ENCODE measurements around the gene RPS6KB1. TPM values are rescaled to one million over a fixed set of nuclear protein-coding genes. Genes with fewer than 3 reads are reported as not detected.
"Not testable (repeated sequence)": the region's sequence is repeated elsewhere in the genome, so short reads cannot be mapped to it uniquely, and the experiment has no call there.

Gene RPS6KB1
- total RNA-seq, 1 donor from 2014 or later, result 38.6 TPM

GRCh38 chr17:59962739-59963318 lies 69.9 kb downstream of the RPS6KB1 start:
- Mint-ChIP-seq H3K36me3 (ENCODE audit: unreplicated experiment) (peaks cover 20% of the 10 kb centered on the region), H3K27ac (ENCODE audit: unreplicated experiment) (peak overlapping the region; percentile 97), H3K9me3 (ENCODE audit: unreplicated experiment) (no peaks in the 10 kb centered on the region), H3K27me3 (ENCODE audit: unreplicated experiment) (no peaks in the 10 kb centered on the region), H3K4me3 (ENCODE audit: unreplicated experiment) (peak overlapping the region; percentile 85), H3K4me1 (ENCODE audit: unreplicated experiment) (peaks cover 19% of the 10 kb centered on the region)
- no peak for DNase-seq (ENCODE audit: extremely low spot score, unreplicated experiment)
- no peak for TF ChIP-seq CTCF (IDR thresholded peaks at IDR 0.05)

- no peak for TF ChIP-seq CTCF (IDR thresholded peaks at IDR 0.05)
- H3K4me1 Mint-ChIP-seq (ENCODE audit: unreplicated experiment), result peaks cover 19% of the 10 kb centered on the region
- peak overlapping the region; percentile 85 for H3K4me3 Mint-ChIP-seq (ENCODE audit: unreplicated experiment)
- DNase-seq (ENCODE audit: extremely low spot score, unreplicated experiment), result peak; percentile 85
- H3K9me3 Mint-ChIP-seq (ENCODE audit: unreplicated experiment), result no peaks in the 10 kb centered on the region
- peak overlapping the region; percentile 97 for H3K27ac Mint-ChIP-seq (ENCODE audit: unreplicated experiment)
- no peaks in the 10 kb centered on the region for H3K27me3 Mint-ChIP-seq (ENCODE audit: unreplicated experiment)
- H3K36me3 Mint-ChIP-seq (ENCODE audit: unreplicated experiment), result peaks cover 13% of the 10 kb centered on the region
These were observed 71.0 kb downstream of the RPS6KB1 start for GRCh38 chr17:59963738-59964481.

- TF ChIP-seq CTCF (IDR thresholded peaks at IDR 0.05), result no peak
- Mint-ChIP-seq H3K36me3 (ENCODE audit: unreplicated experiment) (peaks cover 5% of the 10 kb centered on the region), H3K4me1 (ENCODE audit: unreplicated experiment) (peaks cover 19% of the 10 kb centered on the region), H3K27ac (ENCODE audit: unreplicated experiment) (peak within 1 kb of the TSS; percentile 97), H3K9me3 (ENCODE audit: unreplicated experiment) (no peaks in the 10 kb centered on the region), H3K27me3 (ENCODE audit: unreplicated experiment) (no peaks in the 10 kb centered on the region), H3K4me3 (ENCODE audit: unreplicated experiment) (peak within 1 kb of the TSS; percentile 85)
- DNase-seq (ENCODE audit: extremely low spot score, unreplicated experiment), result peak; percentile 95
These were observed 71.8 kb downstream of the RPS6KB1 start, which contains the start of gene RNFT1 for GRCh38 chr17:59964482-59965328. RNFT1 (minus strand) TSS chr17:59964740; CDS start chr17:59964663, 77 bp downstream.

- not testable (repeated sequence) for DNase-seq (ENCODE audit: extremely low spot score, unreplicated experiment); H3K9me3 Mint-ChIP-seq (ENCODE audit: unreplicated experiment); H3K27me3 Mint-ChIP-seq (ENCODE audit: unreplicated experiment); H3K27ac Mint-ChIP-seq (ENCODE audit: unreplicated experiment); H3K36me3 Mint-ChIP-seq (ENCODE audit: unreplicated experiment); H3K4me1 Mint-ChIP-seq (ENCODE audit: unreplicated experiment); H3K4me3 Mint-ChIP-seq (ENCODE audit: unreplicated experiment)
These were observed 78.8 kb downstream of the RPS6KB1 start for GRCh38 chr17:59971771-59972170.

GRCh38 chr17:59972778-59973177 lies 79.9 kb downstream of the RPS6KB1 start:
- H3K4me3 Mint-ChIP-seq (ENCODE audit: unreplicated experiment), result no peak overlapping the region
- no peaks in the 10 kb centered on the region for H3K4me1 Mint-ChIP-seq (ENCODE audit: unreplicated experiment)
- no peak for DNase-seq (ENCODE audit: extremely low spot score, unreplicated experiment)
- no peak overlapping the region for H3K27ac Mint-ChIP-seq (ENCODE audit: unreplicated experiment)
- no peak for TF ChIP-seq CTCF (IDR thresholded peaks at IDR 0.05)
- peaks cover 8% of the 10 kb centered on the region for H3K9me3 Mint-ChIP-seq (ENCODE audit: unreplicated experiment)
- peaks cover 3% of the 10 kb centered on the region for H3K27me3 Mint-ChIP-seq (ENCODE audit: unreplicated experiment)
- no peaks in the 10 kb centered on the region for H3K36me3 Mint-ChIP-seq (ENCODE audit: unreplicated experiment)

- not testable (repeated sequence) for DNase-seq (ENCODE audit: extremely low spot score, unreplicated experiment); H3K36me3 Mint-ChIP-seq (ENCODE audit: unreplicated experiment); H3K27ac Mint-ChIP-seq (ENCODE audit: unreplicated experiment); H3K9me3 Mint-ChIP-seq (ENCODE audit: unreplicated experiment); H3K27me3 Mint-ChIP-seq (ENCODE audit: unreplicated experiment); H3K4me3 Mint-ChIP-seq (ENCODE audit: unreplicated experiment); H3K4me1 Mint-ChIP-seq (ENCODE audit: unreplicated experiment)
These were observed 80.6 kb downstream of the RPS6KB1 start for GRCh38 chr17:59973483-59973882.

GRCh38 chr17:59975166-59975565 lies 82.2 kb downstream of the RPS6KB1 start:
- H3K4me3 Mint-ChIP-seq (ENCODE audit: unreplicated experiment); H3K36me3 Mint-ChIP-seq (ENCODE audit: unreplicated experiment); DNase-seq (ENCODE audit: extremely low spot score, unreplicated experiment); H3K27ac Mint-ChIP-seq (ENCODE audit: unreplicated experiment); H3K27me3 Mint-ChIP-seq (ENCODE audit: unreplicated experiment); H3K9me3 Mint-ChIP-seq (ENCODE audit: unreplicated experiment); H3K4me1 Mint-ChIP-seq (ENCODE audit: unreplicated experiment): not testable (repeated sequence)

GRCh38 chr17:59996608-59997007 lies 103.7 kb downstream of the RPS6KB1 start:
- not testable (repeated sequence) for H3K4me1 Mint-ChIP-seq (ENCODE audit: unreplicated experiment); H3K27me3 Mint-ChIP-seq (ENCODE audit: unreplicated experiment); H3K27ac Mint-ChIP-seq (ENCODE audit: unreplicated experiment); H3K4me3 Mint-ChIP-seq (ENCODE audit: unreplicated experiment); H3K9me3 Mint-ChIP-seq (ENCODE audit: unreplicated experiment); DNase-seq (ENCODE audit: extremely low spot score, unreplicated experiment); H3K36me3 Mint-ChIP-seq (ENCODE audit: unreplicated experiment)
